Testis (tissue), 3 donors: ENCODE data around the gene ZNF528. TPM values are rescaled to one million over a fixed set of nuclear protein-coding genes. Genes with fewer than 3 reads are reported as not detected.
A peak's percentile ranks its signal among the peaks of the same experiment; 100 is the strongest.

Experiments used
- DNase-seq: peaks from one replicate; pipeline ENCODE4 v3.0.0-alpha.2; 2019
- H3K27ac ChIP-seq, 2 donors: fragments of 200-600 bp; sonication (generic); one replicate each; pipeline ENCODE4 v1.5.1; 2019
- H3K27me3 ChIP-seq: fragments of 200-600 bp; sonication (generic); one replicate; pipeline ENCODE4 v1.5.1; 2019
- H3K36me3 ChIP-seq: fragments of 200-600 bp; sonication (generic); one replicate; pipeline ENCODE4 v1.5.1; 2017; ENCODE audit warnings: low read depth; ENCODE audit errors: missing control alignments
- H3K4me1 ChIP-seq: fragments of 200-600 bp; sonication (generic); one replicate; pipeline ENCODE4 v1.5.1; 2019
- H3K4me3 ChIP-seq, 2 donors: fragments of 200-600 bp; sonication (generic); one replicate each; pipeline ENCODE4 v1.5.1; 2017 to 2019
- H3K9me3 ChIP-seq: fragments of 200-600 bp; sonication (generic); one replicate; pipeline ENCODE4 v1.5.1; 2017
- POLR2A ChIP-seq: fragments of 450-650 bp; IDR thresholded peaks from one replicate; pipeline ENCODE4 v1.6.1; 2017; ENCODE audit warnings: antibody characterized with exemption, mild to moderate bottlenecking, moderate library complexity
- WGBS, 2 donors: methylation state at CpG; one replicate each; pipeline ENCODE4 v1.1.5; 2018; 5-methylcytosine and 5-hydroxymethylcytosine counted together
- intact Hi-C: fragments of 100-400 bp; cut with DNase I; formaldehyde crosslinking; loops from one replicate; pipeline ENCODE4 v1.15.1; 2023; ENCODE audit warnings: low total_unique reads
- polyA plus RNA-seq: library from polyadenylated mRNA; stranded (reverse); fragments of 350-450 nt; fragmentation: Illumina TruSeq; extraction: RNeasy Lipid Tissue Mini Kit (QIAGEN cat#74804); gene quantifications from one replicate; pipeline ENCODE4 v1.2.3, GENCODE V29; 2014; ENCODE audit warnings: low read depth, low replicate concordance; ENCODE audit not compliant: insufficient read depth
- total RNA-seq, 2 donors: library from RNA; depleted of rRNA; stranded (reverse); fragments of >200 nt; gene quantifications; one replicate each; pipeline ENCODE4 v1.2.3, GENCODE V29; 2016
- TF ChIP-seq, protein P1 (sequence below), 3 experiments: fragments of 450-650 bp in 2 of 3; fragments of 200-600 bp in 1 of 3; sonication (generic) in 1 of 3; IDR thresholded peaks; one replicate each; pipeline ENCODE4 v1.5.1; 2016 to 2019; ENCODE audit warnings: antibody characterized with exemption in 3 of 3, mild to moderate bottlenecking in 2 of 3, moderate library complexity in 1 of 3

ZNF528 gene
- total and polyA plus RNA-seq, 3 donors from 2014 or later: 31.6 to 55.4 (median 53.7) TPM

- Histone ChIP-seq H3K4me3 (peak overlapping the region; percentile 69 to 83), H3K27ac (peak overlapping the region; percentile 87 to 89), H3K9me3 (no peaks in the 10 kb centered on the region), H3K4me1 (peaks cover 3% of the 10 kb centered on the region), H3K27me3 (no peaks in the 10 kb centered on the region), H3K36me3 (no peaks in the 10 kb centered on the region)
- TF ChIP-seq POLR2A: no peak
- TF ChIP-seq, protein P1, sequence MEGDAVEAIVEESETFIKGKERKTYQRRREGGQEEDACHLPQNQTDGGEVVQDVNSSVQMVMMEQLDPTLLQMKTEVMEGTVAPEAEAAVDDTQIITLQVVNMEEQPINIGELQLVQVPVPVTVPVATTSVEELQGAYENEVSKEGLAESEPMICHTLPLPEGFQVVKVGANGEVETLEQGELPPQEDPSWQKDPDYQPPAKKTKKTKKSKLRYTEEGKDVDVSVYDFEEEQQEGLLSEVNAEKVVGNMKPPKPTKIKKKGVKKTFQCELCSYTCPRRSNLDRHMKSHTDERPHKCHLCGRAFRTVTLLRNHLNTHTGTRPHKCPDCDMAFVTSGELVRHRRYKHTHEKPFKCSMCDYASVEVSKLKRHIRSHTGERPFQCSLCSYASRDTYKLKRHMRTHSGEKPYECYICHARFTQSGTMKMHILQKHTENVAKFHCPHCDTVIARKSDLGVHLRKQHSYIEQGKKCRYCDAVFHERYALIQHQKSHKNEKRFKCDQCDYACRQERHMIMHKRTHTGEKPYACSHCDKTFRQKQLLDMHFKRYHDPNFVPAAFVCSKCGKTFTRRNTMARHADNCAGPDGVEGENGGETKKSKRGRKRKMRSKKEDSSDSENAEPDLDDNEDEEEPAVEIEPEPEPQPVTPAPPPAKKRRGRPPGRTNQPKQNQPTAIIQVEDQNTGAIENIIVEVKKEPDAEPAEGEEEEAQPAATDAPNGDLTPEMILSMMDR (IDR thresholded peaks at IDR 0.05): no peak
- DNase-seq: no peak
- intact Hi-C loops: no loop called here
- 23% methylated on average over 7 of the region's 7 CpGs for WGBS, 2 donors
Measured at GRCh38 chr19:52370341-52370710, 27.3 kb upstream of the ZNF528 start.

DNA sequence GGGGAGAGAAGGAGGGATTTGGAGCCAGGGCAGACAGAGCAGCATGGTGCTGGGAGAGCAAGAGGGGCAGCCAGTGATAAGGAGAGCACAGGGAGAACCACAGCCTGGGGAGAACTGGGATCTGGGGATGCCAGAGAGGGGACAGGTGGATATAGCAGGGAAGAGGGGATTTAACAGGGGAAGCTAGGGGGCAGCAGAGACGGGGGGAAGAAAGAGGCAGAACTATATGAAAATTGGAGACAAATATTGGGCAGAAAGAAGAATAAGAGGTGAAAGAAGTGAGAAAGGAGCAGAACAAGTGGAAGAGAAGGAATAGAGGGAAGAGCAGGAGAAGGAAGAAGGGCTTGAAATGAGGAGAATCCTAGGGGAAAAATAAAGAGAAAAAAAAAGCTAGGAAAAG, 6.5 kb upstream of the ZNF528 start:
- whole genome bisulfite sequencing, 2 donors: 50 to 77% methylated on average over 1 of the region's 1 CpG
- H3K36me3 ChIP-seq: no peaks in the 10 kb centered on the region

GRCh38 chr19:52398081-52398441, 412 bp downstream of the ZNF528 start:
- no peaks in the 10 kb centered on the region for H3K27me3 ChIP-seq
- peak overlapping the region; percentile 66 to 80 for H3K4me3 ChIP-seq
- TF ChIP-seq POLR2A: no peak
- TF ChIP-seq, protein P1 (IDR thresholded peaks at IDR 0.05): no peak
- intact Hi-C loops: no loop called here
- DNase-seq: no peak
- WGBS, 2 donors: 3% methylated on average over 14 of the region's 14 CpGs
- peaks cover 7% of the 10 kb centered on the region for H3K4me1 ChIP-seq
- no peaks in the 10 kb centered on the region for H3K36me3 ChIP-seq
- H3K27ac ChIP-seq: peak overlapping the region in 1 of 2 donors; percentile 54
- H3K9me3 ChIP-seq: no peaks in the 10 kb centered on the region

More for the DNA sequence above, 6.5 kb upstream of the ZNF528 start:
- no peak for DNase-seq
- TF ChIP-seq, protein P1 (IDR thresholded peaks at IDR 0.05): no peak
- TF ChIP-seq POLR2A: no peak
- no peaks in the 10 kb centered on the region for H3K4me1 ChIP-seq
- H3K9me3 ChIP-seq: no peaks in the 10 kb centered on the region
- no peaks in the 10 kb centered on the region for H3K27me3 ChIP-seq
- no peak overlapping the region for H3K27ac ChIP-seq
- no peak overlapping the region for H3K4me3 ChIP-seq
- intact Hi-C loops: no loop called here

- Histone ChIP-seq H3K27me3 (no peaks in the 10 kb centered on the region), H3K27ac (no peak overlapping the region), H3K9me3 (no peaks in the 10 kb centered on the region), H3K36me3 (no peaks in the 10 kb centered on the region), H3K4me3 (no peak overlapping the region), H3K4me1 (no peaks in the 10 kb centered on the region)
- TF ChIP-seq, protein P1 (IDR thresholded peaks at IDR 0.05): no peak
- DNase-seq: no peak
- 96 to 100% methylated on average over 6 of the region's 6 CpGs for WGBS, 2 donors
- intact Hi-C loops: no loop called here
Measured at GRCh38 chr19:52410276-52410675, 12.6 kb downstream of the ZNF528 start.

DNA sequence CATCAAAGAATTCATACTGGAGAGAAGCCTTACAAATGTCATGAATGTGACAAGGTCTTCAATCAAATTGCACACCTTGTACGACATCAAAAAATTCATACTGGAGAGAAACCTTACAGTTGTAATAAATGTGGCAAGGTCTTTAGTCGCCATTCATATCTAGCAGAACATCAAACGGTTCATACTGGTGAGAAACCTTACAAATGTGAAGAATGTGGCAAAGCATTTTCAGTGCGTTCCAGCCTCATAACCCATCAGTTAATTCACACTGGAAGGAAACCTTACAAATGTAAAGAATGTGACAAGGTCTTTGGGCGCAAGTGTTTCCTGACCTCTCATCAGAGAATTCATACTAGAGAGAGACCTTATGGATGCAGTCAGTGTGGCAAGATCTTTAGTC, 18.1 kb downstream of the ZNF528 start:
- no peaks in the 10 kb centered on the region for H3K9me3 ChIP-seq

More for the DNA sequence above, 18.1 kb downstream of the ZNF528 start:
- TF ChIP-seq, protein P1 (IDR thresholded peaks at IDR 0.05): no peak
- TF ChIP-seq POLR2A: no peak
- Histone ChIP-seq H3K27ac (no peak overlapping the region), H3K36me3 (no peaks in the 10 kb centered on the region), H3K4me1 (no peaks in the 10 kb centered on the region), H3K4me3 (no peak overlapping the region), H3K27me3 (no peaks in the 10 kb centered on the region)
- WGBS, 2 donors: 95 to 97% methylated on average over 5 of the region's 5 CpGs
- no peak for DNase-seq
- intact Hi-C loops: no loop called here
